MM.1S (cell line): ENCODE measurements around the gene RNF38.
"Not testable (repeated sequence)": the region's sequence is repeated elsewhere in the genome, so short reads cannot be mapped to it uniquely, and the experiment has no call there.

ENCODE experiments used
- DNase-seq: peaks from one replicate; pipeline ENCODE4 v3.0.0-alpha.2; 2015
- H2AFZ ChIP-seq: fragments of 300-600 bp; sonication (generic); 2 replicates; pipeline ENCODE4 v1.6.0; 2016; ENCODE audit warnings: antibody characterized with exemption, low read length
- H3F3A ChIP-seq: fragments of 300-600 bp; sonication (generic); 2 replicates; pipeline ENCODE4 v1.6.1; 2016; ENCODE audit warnings: mild to moderate bottlenecking, antibody characterized with exemption, low read length, moderate library complexity, mixed read lengths; ENCODE audit not compliant: insufficient read depth
- H3K27ac ChIP-seq: fragments of 300-600 bp; sonication (generic); 2 replicates; pipeline ENCODE4 v1.5.1; 2016; ENCODE audit warnings: mild to moderate bottlenecking, low read length
- H3K27me3 ChIP-seq: fragments of 300-600 bp; sonication (generic); replicated peaks from 2 replicates; pipeline ENCODE4 v1.6.0; 2016; ENCODE audit warnings: low read length; ENCODE audit not compliant: insufficient read depth
- H3K36me3 ChIP-seq: fragments of 300-600 bp; sonication (generic); replicated peaks from 2 replicates; pipeline ENCODE4 v1.6.1; 2016; ENCODE audit warnings: mild to moderate bottlenecking, low read length, mixed read lengths; ENCODE audit not compliant: insufficient read depth
- H3K4me1 ChIP-seq: fragments of 300-600 bp; sonication (generic); 2 replicates; pipeline ENCODE4 v1.6.1; 2016; ENCODE audit warnings: low read length, mixed read lengths
- H3K4me2 ChIP-seq: fragments of 300-600 bp; sonication (generic); 2 replicates; pipeline ENCODE4 v1.6.0; 2016; ENCODE audit warnings: low read depth, low read length
- H3K4me3 ChIP-seq: fragments of 300-600 bp; sonication (generic); 2 replicates; pipeline ENCODE4 v1.5.1; 2016; ENCODE audit warnings: low read length, mixed read lengths
- H3K79me2 ChIP-seq: fragments of 300-600 bp; sonication (generic); 2 replicates; pipeline ENCODE4 v1.6.1; 2016; ENCODE audit warnings: mixed run types, low read length, mixed read lengths
- H3K9ac ChIP-seq: fragments of 300-600 bp; sonication (generic); 2 replicates; pipeline ENCODE4 v1.6.1; 2016; ENCODE audit warnings: low read length, mixed read lengths
- H3K9me2 ChIP-seq: fragments of 300-600 bp; sonication (generic); replicated peaks from 2 replicates; pipeline ENCODE4 v1.6.1; 2016; ENCODE audit warnings: mild to moderate bottlenecking, low read length, mixed read lengths; ENCODE audit not compliant: insufficient read depth
- H3K9me3 ChIP-seq: fragments of 300-600 bp; sonication (generic); replicated peaks from 2 replicates; pipeline ENCODE4 v1.6.1; 2016; ENCODE audit warnings: mild to moderate bottlenecking, low read length, mixed read lengths; ENCODE audit not compliant: insufficient read depth
- H4K20me1 ChIP-seq: fragments of 300-600 bp; sonication (generic); 2 replicates; pipeline ENCODE4 v1.6.1; 2016; ENCODE audit warnings: mild to moderate bottlenecking, low read length, moderate library complexity, mixed read lengths; ENCODE audit not compliant: insufficient read depth
- CTCF ChIP-seq: fragments of 300-600 bp; sonication (generic); IDR thresholded peaks from 2 replicates; pipeline ENCODE4 v1.5.1; 2016; ENCODE audit warnings: antibody characterized with exemption, low read length, mixed read lengths
- EZH2 ChIP-seq: fragments of 300-600 bp; sonication (generic); optimal IDR thresholded peaks from 2 replicates; pipeline ENCODE3; 2017; ENCODE audit warnings: low read depth, mild to moderate bottlenecking, antibody characterized with exemption, low read length, mixed read lengths
- EZH2phosphoT487 ChIP-seq: fragments of 300-600 bp; sonication (generic); IDR thresholded peaks from 2 replicates; pipeline ENCODE4 v1.6.1; 2018; ENCODE audit warnings: antibody characterized with exemption, low read length

The RNF38 gene

GRCh38 chr9:36306471-36307306, 93.4 kb downstream of the RNF38 start:
- no peak for TF ChIP-seq CTCF
- no peak for TF ChIP-seq EZH2
- TF ChIP-seq EZH2phosphoT487: no peak
- no peaks in the 10 kb centered on the region for H3K4me1 ChIP-seq
- H3K9me3 ChIP-seq: no peaks in the 10 kb centered on the region
- H4K20me1 ChIP-seq: no peaks in the 10 kb centered on the region
- no peaks in the 10 kb centered on the region for H3K36me3 ChIP-seq
- no peak overlapping the region for H3K4me2 ChIP-seq
- no peaks in the 10 kb centered on the region for H3K27me3 ChIP-seq
- H3F3A ChIP-seq: no peaks in the 10 kb centered on the region
- no peaks in the 10 kb centered on the region for H3K9me2 ChIP-seq
- H3K9ac ChIP-seq: no peak overlapping the region
- no peak for DNase-seq
- no peaks in the 10 kb centered on the region for H3K79me2 ChIP-seq
- no peak overlapping the region for H3K27ac ChIP-seq
- H3K4me3 ChIP-seq: no peak overlapping the region
- no peak overlapping the region for H2AFZ ChIP-seq

- not testable (repeated sequence) for H3K9ac ChIP-seq, H3K79me2 ChIP-seq, H3F3A ChIP-seq, H3K4me1 ChIP-seq, DNase-seq, H3K27me3 ChIP-seq, H3K9me3 ChIP-seq, H2AFZ ChIP-seq, H3K27ac ChIP-seq, H3K4me3 ChIP-seq, H3K36me3 ChIP-seq, H3K9me2 ChIP-seq, H4K20me1 ChIP-seq, H3K4me2 ChIP-seq
These were observed 95.7 kb downstream of the RNF38 start for GRCh38 chr9:36304366-36304765.

GRCh38 chr9:36301227-36301626, 98.8 kb downstream of the RNF38 start:
- no peaks in the 10 kb centered on the region for H3K79me2 ChIP-seq
- H3K27ac ChIP-seq: no peak overlapping the region
- H3F3A ChIP-seq: no peaks in the 10 kb centered on the region

More at GRCh38 chr9:36301227-36301626, 98.8 kb downstream of the RNF38 start:
- no peaks in the 10 kb centered on the region for H3K9me3 ChIP-seq
- H3K4me3 ChIP-seq: no peak overlapping the region
- H3K4me2 ChIP-seq: no peak overlapping the region
- H3K36me3 ChIP-seq: no peaks in the 10 kb centered on the region
- no peak overlapping the region for H2AFZ ChIP-seq
- no peak overlapping the region for H3K9ac ChIP-seq
- H3K9me2 ChIP-seq: no peaks in the 10 kb centered on the region
- no peak for DNase-seq
- no peaks in the 10 kb centered on the region for H3K4me1 ChIP-seq
- TF ChIP-seq EZH2phosphoT487 (no peak), EZH2 (no peak), CTCF (no peak)
- H3K27me3 ChIP-seq: no peaks in the 10 kb centered on the region
- H4K20me1 ChIP-seq: no peaks in the 10 kb centered on the region
